Fibroblast of lung (primary cell): ENCODE results near the gene THAP5.

Source experiments
- EZH2 ChIP-seq: IDR thresholded peaks from 2 replicates; pipeline ENCODE4 v1.5.1; 2012; ENCODE audit warnings: low read length, control low read depth, mild to moderate bottlenecking; ENCODE audit errors: missing control alignments
- TF ChIP-seq, protein P1 (sequence below), 2 donors: IDR thresholded peaks in 1 of 2; conservative IDR thresholded peaks in 1 of 2; 1 replicate in 1 of 2; 2 replicates in 1 of 2; pipeline ENCODE4 v1.5.1; 2011 to 2012; ENCODE audit warnings: low read length in 2 of 2, control low read depth in 1 of 2, inconsistent platforms in 1 of 2, low read depth in 1 of 2, mild to moderate bottlenecking in 1 of 2

DNA sequence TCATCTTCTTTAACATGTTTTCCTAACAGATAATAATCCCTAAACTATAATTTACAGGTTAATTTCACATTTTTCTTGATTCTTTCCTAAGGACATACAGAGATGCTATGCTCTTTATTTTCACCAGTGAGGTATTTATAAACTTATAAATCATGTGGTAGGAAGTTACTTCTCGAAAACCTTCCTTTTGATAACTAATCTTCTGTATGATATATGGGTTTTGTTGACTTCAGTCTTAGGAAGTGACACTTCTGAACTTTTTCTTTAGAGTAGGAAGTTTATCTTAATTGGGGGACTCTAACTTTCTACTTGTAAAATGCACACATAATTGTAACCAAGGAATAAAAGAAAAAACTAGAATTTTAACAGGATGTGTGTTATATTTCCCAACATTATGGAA is 33.8 kb downstream of the THAP5 start:
- TF ChIP-seq, protein P1, sequence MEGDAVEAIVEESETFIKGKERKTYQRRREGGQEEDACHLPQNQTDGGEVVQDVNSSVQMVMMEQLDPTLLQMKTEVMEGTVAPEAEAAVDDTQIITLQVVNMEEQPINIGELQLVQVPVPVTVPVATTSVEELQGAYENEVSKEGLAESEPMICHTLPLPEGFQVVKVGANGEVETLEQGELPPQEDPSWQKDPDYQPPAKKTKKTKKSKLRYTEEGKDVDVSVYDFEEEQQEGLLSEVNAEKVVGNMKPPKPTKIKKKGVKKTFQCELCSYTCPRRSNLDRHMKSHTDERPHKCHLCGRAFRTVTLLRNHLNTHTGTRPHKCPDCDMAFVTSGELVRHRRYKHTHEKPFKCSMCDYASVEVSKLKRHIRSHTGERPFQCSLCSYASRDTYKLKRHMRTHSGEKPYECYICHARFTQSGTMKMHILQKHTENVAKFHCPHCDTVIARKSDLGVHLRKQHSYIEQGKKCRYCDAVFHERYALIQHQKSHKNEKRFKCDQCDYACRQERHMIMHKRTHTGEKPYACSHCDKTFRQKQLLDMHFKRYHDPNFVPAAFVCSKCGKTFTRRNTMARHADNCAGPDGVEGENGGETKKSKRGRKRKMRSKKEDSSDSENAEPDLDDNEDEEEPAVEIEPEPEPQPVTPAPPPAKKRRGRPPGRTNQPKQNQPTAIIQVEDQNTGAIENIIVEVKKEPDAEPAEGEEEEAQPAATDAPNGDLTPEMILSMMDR (conservative IDR thresholded peaks at IDR 0.05 in 1 of 2, IDR thresholded peaks at IDR 0.05 in 1 of 2; ENCODE audit: low read depth in 1 of 2, low read length in 2 of 2) = no peak
- no peak for TF ChIP-seq EZH2
